SU-DHL-6 (cell line): ENCODE results near the gene ZNF566.

ENCODE experiments used
- CTCF ChIP-seq: fragments of 200-600 bp; sonication (generic); IDR thresholded peaks from one replicate; pipeline ENCODE4 v1.5.1; 2017; ENCODE audit warnings: antibody characterized with exemption, mild to moderate bottlenecking, low read length, moderate library complexity; ENCODE audit not compliant: insufficient read depth, poor library complexity, severe bottlenecking
- EZH2phosphoT487 ChIP-seq: fragments of 200-600 bp; sonication (generic), shearing (Covaris generic); conservative IDR thresholded peaks from 2 replicates; pipeline ENCODE4 v1.6.1; 2018; ENCODE audit warnings: mild to moderate bottlenecking, antibody characterized with exemption, low read length, moderate library complexity, mixed read lengths

GRCh38 chr19:36409841-36410240 lies 79.5 kb downstream of the ZNF566 start:
- TF ChIP-seq CTCF: no peak
- TF ChIP-seq EZH2phosphoT487: no peak
